ENCODE data around the gene ATXN10. TPM values are rescaled to one million over a fixed set of nuclear protein-coding genes. Genes with fewer than 3 reads are reported as not detected.

ATXN10 gene
- total and polyA plus RNA-seq, 2 of the 8 experiments (the other 6 are each of a cell fraction or from before 2014, with no cell fraction given): 134 to 210 TPM

DNA sequence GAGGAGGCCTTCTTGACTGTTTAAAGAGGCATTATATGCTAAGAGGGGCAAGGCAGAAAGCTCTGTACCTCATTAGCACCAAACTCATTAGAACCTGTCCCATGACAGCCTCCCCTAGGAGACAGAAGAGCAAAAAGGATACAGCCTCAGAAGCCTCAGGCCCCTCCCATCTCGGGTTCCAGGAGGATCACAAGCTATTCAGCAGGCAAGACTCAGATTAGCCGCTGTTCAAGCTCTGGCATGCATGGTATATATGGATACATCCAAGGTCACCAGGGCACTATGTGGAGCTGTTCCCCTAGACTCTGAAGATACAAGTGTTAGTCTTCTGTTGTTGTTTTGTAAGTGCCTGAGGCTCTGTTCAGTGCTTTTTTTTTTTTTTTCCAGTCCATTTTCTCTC, 32.1 kb downstream of the ATXN10 start (continued):
- TF ChIP-seq JUND (IDR thresholded peaks at IDR 0.05; ENCODE audit: low read length) (no peak), BRCA1 (IDR thresholded peaks at IDR 0.05; ENCODE audit: low read depth, low read length) (no peak), NRF1 (IDR thresholded peaks at IDR 0.05; ENCODE audit: low read depth, low read length) (no peak), FOSL1 (IDR thresholded peaks at IDR 0.05; ENCODE audit: insufficient read depth, low read depth, low read length) (no peak), PHF8 (conservative IDR thresholded peaks at IDR 0.05; ENCODE audit: low read depth, low read length) (no peak)

All from H1 (cell line).